SK-N-SH treated with all-trans-retinoic acid at 6 μM for 48 hours (cell line): Measurements from ENCODE around the gene VEZF1.

Experiments
- GLIS3 ChIP-seq: fragments of 250-450 bp; sonication (Bioruptor Pico); IDR thresholded peaks from 2 replicates; pipeline ENCODE4 v1.5.0; 2020; ENCODE audit warnings: mild to moderate bottlenecking, moderate library complexity
- ISL1 ChIP-seq: fragments of 250-450 bp; sonication (Bioruptor Pico); IDR thresholded peaks from 2 replicates; pipeline ENCODE4 v2.1.2; 2022; ENCODE audit warnings: mild to moderate bottlenecking, moderate library complexity
- OSR1 ChIP-seq: fragments of 250-450 bp; sonication (Bioruptor Pico); IDR thresholded peaks from 2 replicates; pipeline ENCODE4 v1.8.0; 2022; ENCODE audit warnings: moderate library complexity, mild to moderate bottlenecking, inconsistent platforms
- PPARA ChIP-seq: fragments of 250-450 bp; sonication (Bioruptor Pico); IDR thresholded peaks from 2 replicates; pipeline ENCODE4 v1.5.0; 2020; ENCODE audit warnings: mild to moderate bottlenecking, borderline replicate concordance
- RARB ChIP-seq: fragments of 250-450 bp; sonication (Bioruptor Pico); IDR thresholded peaks from 2 replicates; pipeline ENCODE4 v1.8.0; 2021; ENCODE audit warnings: mild to moderate bottlenecking, moderate library complexity
- TOX ChIP-seq: fragments of 250-450 bp; sonication (Bioruptor Pico); IDR thresholded peaks from 2 replicates; pipeline ENCODE4 v1.8.0; 2021; ENCODE audit warnings: mild to moderate bottlenecking, moderate library complexity, borderline replicate concordance
- TSHZ2 ChIP-seq: fragments of 250-450 bp; sonication (Bioruptor Pico); IDR thresholded peaks from 2 replicates; pipeline ENCODE4 v1.5.0; 2020; ENCODE audit warnings: mild to moderate bottlenecking, moderate library complexity
- ZFP30 ChIP-seq: fragments of 450-650 bp; formaldehyde crosslinking; IDR thresholded peaks from 2 replicates; pipeline ENCODE4 v1.5.0; 2022; ENCODE audit warnings: mild to moderate bottlenecking, moderate library complexity
- ZNF8 ChIP-seq: fragments of 450-650 bp; formaldehyde crosslinking; IDR thresholded peaks from 2 replicates; pipeline ENCODE4 v1.5.0; 2020; ENCODE audit warnings: mild to moderate bottlenecking, moderate library complexity
- TF ChIP-seq, protein P1 (sequence below): fragments of 250-450 bp; sonication (Bioruptor Pico); IDR thresholded peaks from 2 replicates; pipeline ENCODE4 v1.8.0; 2020; ENCODE audit warnings: mild to moderate bottlenecking, moderate library complexity, borderline replicate concordance

DNA sequence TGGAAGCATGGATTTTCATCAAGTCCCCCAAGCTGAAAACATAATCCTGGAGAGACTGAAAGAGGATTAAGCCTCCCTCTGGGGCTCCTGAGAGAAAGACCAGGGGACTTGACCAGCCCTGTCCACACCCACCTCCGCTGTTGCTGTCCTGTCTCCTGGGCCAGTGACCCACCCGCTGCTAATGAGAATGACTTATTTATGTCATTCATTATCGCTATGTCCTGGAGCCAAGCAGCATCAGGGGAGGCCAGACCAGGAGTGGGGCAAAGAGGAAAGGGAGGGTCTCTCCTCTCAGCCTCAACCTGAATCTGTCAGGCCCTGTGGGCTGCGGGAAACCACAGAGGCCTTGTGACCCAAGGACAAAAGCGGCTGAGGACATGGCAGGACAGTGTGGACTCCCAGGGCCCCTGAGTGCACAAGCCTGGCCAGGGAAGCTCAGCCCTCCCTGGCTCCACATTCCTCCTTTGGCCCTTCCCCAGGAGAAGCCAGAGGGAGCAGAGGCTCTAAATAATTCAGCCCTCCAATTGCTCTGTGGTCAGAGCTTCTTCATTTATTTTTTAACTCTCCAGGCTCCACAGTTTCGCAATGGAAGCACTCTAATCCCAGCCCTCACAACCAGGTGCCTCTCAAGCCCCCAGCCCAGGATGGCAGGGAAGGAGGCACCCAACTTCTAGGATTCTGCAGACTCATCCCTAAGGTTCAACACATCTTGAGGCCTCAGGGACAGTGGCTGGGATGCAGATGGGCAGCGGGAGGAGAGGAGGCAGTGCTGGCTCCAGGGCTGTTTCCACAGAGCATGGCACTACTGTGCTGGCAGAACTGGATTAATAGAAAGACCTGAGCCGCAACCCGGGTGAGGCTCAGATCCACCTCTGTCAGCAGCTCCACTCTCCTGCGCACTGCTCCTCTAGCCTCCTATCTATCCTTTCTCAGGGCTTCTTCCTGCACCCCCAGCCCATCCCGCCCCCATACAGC lies 51.9 kb downstream of the VEZF1 start:
- TF ChIP-seq TOX (CRISPR knock-in tag) (no peak), ZFP30 (no peak), RARB (CRISPR knock-in tag) (no peak), ZNF8 (CRISPR knock-in tag) (no peak), ISL1 (CRISPR knock-in tag) (no peak), GLIS3 (CRISPR knock-in tag) (no peak), TSHZ2 (CRISPR knock-in tag) (no peak), OSR1 (CRISPR knock-in tag) (no peak), PPARA (CRISPR knock-in tag) (no peak)
- TF ChIP-seq, protein P1, sequence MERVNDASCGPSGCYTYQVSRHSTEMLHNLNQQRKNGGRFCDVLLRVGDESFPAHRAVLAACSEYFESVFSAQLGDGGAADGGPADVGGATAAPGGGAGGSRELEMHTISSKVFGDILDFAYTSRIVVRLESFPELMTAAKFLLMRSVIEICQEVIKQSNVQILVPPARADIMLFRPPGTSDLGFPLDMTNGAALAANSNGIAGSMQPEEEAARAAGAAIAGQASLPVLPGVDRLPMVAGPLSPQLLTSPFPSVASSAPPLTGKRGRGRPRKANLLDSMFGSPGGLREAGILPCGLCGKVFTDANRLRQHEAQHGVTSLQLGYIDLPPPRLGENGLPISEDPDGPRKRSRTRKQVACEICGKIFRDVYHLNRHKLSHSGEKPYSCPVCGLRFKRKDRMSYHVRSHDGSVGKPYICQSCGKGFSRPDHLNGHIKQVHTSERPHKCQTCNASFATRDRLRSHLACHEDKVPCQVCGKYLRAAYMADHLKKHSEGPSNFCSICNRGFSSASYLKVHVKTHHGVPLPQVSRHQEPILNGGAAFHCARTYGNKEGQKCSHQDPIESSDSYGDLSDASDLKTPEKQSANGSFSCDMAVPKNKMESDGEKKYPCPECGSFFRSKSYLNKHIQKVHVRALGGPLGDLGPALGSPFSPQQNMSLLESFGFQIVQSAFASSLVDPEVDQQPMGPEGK: no peak
